Mesenteric fat pad (tissue), 1 donor: ENCODE data around the gene QSER1. TPM values are rescaled to one million over a fixed set of nuclear protein-coding genes. Genes with fewer than 3 reads are reported as not detected.

Experiments used
- DNase-seq: peaks from one replicate; pipeline ENCODE4 v3.0.0-alpha.2; 2020; ENCODE audit warnings: low spot score
- total RNA-seq: library from RNA; stranded (reverse); fragmentation: NEBNext Ultra II Directional; extraction: Animal tissue kit (Norgen Biotek cat#: 25700); gene quantifications from one replicate; pipeline ENCODE4 v1.2.1, GENCODE V29; 2021
- donor health status: DM: yes; HTN: yes; CAD: no.

QSER1 gene
- total RNA-seq, 1 donor from 2014 or later: 20.7 TPM

- DNase-seq: no peak
Measured at GRCh38 chr11:32890843-32891656, 1.6 kb upstream of the QSER1 start.

DNA sequence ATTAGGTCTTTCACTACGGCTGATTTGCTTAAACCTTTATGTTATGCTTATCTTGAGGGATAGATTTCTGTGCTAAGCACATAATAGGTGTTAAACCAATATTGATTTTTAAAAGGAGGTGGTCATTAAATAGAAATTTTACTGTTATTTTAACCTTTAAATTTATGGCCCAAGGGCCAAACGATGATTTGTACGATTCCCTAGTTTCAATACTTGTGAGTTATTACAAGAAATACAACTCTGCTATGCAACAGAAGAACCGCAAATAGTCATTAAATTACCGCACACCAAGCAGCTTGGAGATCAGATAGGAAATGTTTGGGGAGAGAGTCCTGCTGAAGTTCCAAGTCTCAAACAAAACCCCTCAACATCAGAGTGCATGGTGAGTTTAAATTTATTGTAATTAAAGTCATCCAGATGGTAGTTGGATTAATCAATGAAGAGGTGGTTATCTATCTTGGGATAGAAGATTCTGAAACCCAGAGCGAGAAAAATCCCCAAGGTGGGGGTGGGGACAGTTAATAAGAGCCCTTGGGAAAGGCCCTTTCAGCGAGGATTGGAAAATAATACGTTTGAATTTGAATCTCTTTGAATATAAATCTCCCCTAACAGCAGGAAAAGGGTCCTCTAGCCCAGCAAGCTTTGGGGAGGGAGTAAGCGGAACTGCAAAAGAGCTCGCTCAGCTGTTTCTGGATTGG is 805 bp upstream of the QSER1 start:
- no peak for DNase-seq

DNA sequence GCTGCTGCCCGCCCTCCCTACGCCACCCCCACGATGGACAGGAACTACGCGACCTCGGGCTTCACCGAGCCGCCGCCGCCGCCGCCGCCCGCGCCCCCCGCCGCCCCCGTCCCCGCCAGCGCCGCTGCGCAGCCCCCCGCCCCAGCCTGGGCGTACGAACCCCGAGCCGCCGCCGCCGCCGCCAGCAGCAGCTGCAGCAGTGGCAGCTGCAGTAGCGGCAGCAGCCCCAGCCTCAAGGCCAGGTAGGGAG is 407 bp downstream of the QSER1 start:
- no peak for DNase-seq

DNA sequence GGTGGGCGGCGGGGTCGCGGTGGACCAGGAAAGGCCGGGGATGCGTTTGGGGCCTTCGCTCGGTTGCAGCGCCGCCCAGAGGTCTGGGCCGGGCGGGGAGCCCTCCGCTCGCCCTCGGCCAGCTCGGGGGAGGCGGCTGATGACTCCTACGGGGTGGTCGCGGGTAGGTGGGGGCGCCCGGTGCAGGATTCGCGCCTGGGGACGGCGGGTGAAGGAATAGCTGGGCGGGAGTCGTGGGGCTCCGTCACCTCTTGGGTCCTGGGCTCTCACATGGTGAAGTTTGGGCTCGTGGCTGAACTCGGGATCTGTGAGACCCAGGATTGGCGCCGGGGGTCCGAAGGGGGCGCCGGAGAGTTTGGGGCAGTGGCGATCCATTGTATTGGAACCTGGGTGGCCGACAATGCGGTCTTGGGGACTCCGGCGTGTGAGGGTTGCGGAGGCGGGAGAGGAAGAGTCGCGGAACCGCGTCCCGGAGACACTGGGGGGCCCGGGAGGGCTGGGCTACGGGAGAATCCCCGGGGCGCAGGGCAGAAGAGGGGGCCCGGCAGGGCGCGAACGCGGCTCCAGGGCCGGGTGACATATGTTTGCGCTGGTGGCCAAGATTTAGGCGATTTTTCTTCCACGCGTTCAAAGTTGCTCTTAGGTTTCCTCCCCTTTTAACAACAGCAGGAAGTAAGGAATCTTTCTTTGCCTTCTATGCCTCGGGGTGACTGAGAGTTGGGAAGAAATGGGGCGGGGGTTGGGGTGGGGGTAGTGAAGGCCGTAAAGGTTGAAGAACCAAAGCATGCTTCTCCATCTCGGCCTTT is 935 bp downstream of the QSER1 start:
- no peak for DNase-seq

DNA sequence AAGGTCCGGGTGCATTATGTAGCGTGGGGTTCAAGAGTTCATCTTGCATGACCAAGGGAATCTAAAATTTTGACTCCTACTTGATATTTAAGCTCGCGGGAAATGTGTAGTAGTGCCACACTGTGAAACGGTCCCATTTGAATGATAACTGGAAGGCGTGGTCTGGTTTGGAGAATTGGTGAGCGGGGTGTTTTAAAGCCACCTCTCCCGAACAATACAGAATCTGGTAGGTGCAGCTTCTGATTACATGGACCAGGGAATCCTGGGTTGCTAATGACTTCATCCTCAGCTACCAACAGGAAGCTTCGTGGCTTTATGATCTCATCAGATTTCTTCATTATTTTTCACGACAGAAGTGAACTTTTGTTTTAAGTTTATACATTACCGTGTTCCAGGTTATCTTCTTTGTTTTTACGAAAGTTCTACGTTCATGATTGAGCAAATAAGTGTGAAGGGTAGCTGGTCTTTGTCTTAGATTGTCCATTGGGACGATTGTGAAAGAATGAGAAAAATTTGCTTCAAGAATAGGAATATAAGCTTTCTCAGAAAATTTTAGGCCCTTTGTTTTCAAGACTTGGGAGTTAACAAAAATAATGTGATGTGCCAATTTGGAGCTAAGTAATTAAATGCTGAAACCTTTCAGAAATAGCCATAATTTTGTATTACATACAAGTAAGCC is 1.7 kb downstream of the QSER1 start:
- DNase-seq: no peak

GRCh38 chr11:32894921-32895320 is 2.3 kb downstream of the QSER1 start:
- no peak for DNase-seq

DNA sequence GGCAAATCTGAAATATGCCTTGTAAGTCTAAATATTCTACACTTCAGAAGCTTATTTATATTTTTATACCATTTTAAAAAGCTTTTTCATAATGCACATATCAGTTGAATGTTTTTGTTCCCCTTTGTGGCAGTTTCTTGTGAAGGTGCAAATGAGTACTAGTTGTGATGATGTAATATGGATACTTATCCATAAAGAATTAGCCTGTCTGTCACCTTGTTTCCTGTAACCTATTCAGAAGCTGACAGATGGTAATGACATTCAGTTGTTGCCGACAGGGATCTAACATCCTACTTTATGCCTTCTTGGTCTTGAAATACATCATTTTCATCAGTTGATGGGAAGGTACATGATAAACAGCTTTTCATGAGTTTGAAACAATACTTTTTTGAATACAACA is 2.9 kb downstream of the QSER1 start:
- DNase-seq: no peak

DNA sequence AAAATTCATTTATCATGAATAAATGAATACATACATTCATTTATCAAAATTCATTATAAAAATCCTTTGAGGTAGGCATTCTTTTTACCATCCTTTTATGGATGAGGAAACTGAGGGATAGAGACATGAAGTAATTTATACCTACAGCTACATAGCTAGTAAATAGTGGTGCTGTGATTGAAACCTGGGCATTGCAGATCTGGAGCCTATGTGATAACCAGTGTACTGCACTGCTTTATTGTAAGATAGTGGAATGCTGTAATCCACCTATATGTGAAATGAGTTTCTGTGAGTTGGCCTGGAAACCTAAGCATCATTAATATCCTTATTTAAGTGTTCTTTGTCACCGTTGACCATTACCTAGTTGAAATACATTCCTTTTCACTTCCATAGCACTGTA is 4.5 kb downstream of the QSER1 start:
- no peak for DNase-seq

GRCh38 chr11:32899438-32899837 is 6.8 kb downstream of the QSER1 start:
- DNase-seq: no peak

GRCh38 chr11:32902089-32902665 is 9.6 kb downstream of the QSER1 start:
- DNase-seq: no peak

- DNase-seq: no peak
Measured at GRCh38 chr11:32905028-32905667, 12.5 kb downstream of the QSER1 start.

DNA sequence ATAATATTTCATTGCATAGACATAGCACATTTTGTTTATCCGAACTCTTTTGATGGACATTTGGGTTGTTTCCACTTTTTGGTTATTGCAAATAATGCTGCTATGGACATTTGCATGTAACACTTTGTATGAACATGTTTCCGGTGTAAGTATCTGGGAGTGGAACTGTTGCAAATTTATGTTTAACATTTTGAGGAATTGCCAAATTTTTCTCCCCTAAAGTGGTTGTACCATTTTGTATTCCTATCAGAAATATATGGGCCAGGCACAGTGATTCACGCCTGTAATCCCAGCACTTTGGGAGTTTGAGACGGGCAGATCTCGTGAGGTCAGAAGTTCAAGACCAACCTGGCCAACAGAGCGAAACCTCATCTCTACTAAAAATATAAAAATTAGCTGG is 16.0 kb downstream of the QSER1 start:
- DNase-seq: no peak

GRCh38 chr11:32911413-32911812 is 18.8 kb downstream of the QSER1 start:
- DNase-seq: no peak

GRCh38 chr11:32913445-32913844 is 20.8 kb downstream of the QSER1 start:
- DNase-seq: no peak

GRCh38 chr11:32916361-32916760 is 23.8 kb downstream of the QSER1 start:
- no peak for DNase-seq

GRCh38 chr11:32916994-32917393 is 24.4 kb downstream of the QSER1 start:
- no peak for DNase-seq

DNA sequence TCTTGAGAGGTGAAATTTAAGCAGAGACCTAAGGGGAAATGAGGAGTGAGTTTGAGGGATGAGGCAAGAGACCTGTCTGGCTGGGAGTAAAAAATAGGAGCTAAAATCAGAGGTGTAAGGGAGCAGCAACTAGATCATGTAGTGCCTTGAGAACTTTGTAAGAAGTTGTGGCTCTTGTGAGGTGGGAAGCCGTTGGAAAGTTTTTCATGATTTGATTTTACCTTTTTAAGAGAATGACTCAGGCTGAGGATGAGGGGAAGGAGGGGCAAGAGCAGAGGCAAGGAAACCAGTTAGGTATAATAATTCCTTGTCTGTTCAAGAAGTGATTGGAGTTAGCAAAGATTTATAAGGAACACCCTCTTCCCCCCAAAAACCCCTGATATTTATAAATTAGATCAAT is 25.8 kb downstream of the QSER1 start:
- no peak for DNase-seq

- no peak for DNase-seq
Measured at GRCh38 chr11:32919338-32919737, 26.7 kb downstream of the QSER1 start.

GRCh38 chr11:32920570-32920969 is 28.0 kb downstream of the QSER1 start:
- DNase-seq: no peak

DNA sequence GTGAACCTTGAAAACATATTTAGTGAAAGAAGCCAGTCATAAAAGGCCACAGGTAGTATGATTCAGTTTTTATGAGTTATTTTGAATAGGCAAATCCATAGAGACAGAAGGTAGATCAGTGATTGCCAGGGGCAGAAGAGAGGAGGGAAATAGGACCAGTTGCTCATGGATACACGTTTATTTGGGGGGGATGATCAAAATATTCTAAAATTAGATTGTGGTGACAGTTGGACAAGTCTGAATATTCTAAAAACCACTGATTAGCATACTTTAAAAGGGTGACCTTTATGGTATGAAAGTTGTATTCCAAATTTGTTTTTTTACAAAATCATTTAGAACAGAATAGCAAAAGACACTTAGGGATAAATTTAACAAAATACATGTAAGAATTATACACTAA is 28.6 kb downstream of the QSER1 start:
- no peak for DNase-seq

GRCh38 chr11:32931606-32932005 is 39.0 kb downstream of the QSER1 start:
- no peak for DNase-seq
